ENCODE data around the gene EPHA2.

DNA sequence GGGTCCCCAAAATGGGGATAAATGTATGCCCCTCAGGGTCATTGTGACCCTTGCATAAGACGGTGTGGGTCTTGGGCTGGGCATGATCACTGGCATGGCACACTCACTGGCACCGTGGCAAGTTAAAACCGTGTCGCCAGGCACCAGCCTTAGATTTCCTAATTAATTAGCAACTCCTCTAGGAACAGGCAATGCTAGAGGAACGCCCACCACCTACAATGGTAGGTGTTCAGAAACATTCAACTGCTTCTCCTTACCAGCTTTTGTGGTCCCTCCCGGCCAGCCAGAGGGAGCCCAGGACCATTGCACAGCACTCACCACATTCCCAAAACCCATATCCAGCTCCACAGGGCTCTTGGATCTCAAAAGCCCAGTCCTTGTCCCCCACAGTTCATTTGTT lies 36.4 kb downstream of the EPHA2 start:
- TF ChIP-seq JUN (IDR thresholded peaks at IDR 0.05; ENCODE audit: borderline replicate concordance, insufficient read depth, insufficient read length, low read depth) = no peak
- TF ChIP-seq, protein P1, sequence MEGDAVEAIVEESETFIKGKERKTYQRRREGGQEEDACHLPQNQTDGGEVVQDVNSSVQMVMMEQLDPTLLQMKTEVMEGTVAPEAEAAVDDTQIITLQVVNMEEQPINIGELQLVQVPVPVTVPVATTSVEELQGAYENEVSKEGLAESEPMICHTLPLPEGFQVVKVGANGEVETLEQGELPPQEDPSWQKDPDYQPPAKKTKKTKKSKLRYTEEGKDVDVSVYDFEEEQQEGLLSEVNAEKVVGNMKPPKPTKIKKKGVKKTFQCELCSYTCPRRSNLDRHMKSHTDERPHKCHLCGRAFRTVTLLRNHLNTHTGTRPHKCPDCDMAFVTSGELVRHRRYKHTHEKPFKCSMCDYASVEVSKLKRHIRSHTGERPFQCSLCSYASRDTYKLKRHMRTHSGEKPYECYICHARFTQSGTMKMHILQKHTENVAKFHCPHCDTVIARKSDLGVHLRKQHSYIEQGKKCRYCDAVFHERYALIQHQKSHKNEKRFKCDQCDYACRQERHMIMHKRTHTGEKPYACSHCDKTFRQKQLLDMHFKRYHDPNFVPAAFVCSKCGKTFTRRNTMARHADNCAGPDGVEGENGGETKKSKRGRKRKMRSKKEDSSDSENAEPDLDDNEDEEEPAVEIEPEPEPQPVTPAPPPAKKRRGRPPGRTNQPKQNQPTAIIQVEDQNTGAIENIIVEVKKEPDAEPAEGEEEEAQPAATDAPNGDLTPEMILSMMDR (IDR thresholded peaks at IDR 0.05; ENCODE audit: extremely low read depth in 1 of 2, insufficient read depth in 1 of 2, low read depth in 1 of 2, low read length in 2 of 2) = no peak
- TF ChIP-seq POLR2A (IDR thresholded peaks at IDR 0.05; ENCODE audit: low read depth, low read length) = no peak
- TF ChIP-seq, protein P2, sequence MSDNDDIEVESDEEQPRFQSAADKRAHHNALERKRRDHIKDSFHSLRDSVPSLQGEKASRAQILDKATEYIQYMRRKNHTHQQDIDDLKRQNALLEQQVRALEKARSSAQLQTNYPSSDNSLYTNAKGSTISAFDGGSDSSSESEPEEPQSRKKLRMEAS (IDR thresholded peaks at IDR 0.05; ENCODE audit: insufficient read depth, insufficient read length) = no peak
- TF ChIP-seq POLR2AphosphoS5 (IDR thresholded peaks at IDR 0.05; ENCODE audit: insufficient read depth, low read depth, low read length) = no peak
- TF ChIP-seq EZH2 (IDR thresholded peaks at IDR 0.05; ENCODE audit: borderline replicate concordance, low read depth, low read length, severe bottlenecking) = no peak
- no peak for TF ChIP-seq GATA2 (IDR thresholded peaks at IDR 0.05; ENCODE audit: insufficient read depth, insufficient read length, low read depth, low read length)

Data from endothelial cell of umbilical vein (primary cell).